ENCODE results near the gene PRDM7.

Gene PRDM7

GRCh38 chr16:90031931-90032673, 45.0 kb downstream of the PRDM7 start:
- no peaks in the 10 kb centered on the region for H3K4me1 ChIP-seq (ENCODE audit: insufficient read depth, poor library complexity, severe bottlenecking)
- TF ChIP-seq, protein P1, sequence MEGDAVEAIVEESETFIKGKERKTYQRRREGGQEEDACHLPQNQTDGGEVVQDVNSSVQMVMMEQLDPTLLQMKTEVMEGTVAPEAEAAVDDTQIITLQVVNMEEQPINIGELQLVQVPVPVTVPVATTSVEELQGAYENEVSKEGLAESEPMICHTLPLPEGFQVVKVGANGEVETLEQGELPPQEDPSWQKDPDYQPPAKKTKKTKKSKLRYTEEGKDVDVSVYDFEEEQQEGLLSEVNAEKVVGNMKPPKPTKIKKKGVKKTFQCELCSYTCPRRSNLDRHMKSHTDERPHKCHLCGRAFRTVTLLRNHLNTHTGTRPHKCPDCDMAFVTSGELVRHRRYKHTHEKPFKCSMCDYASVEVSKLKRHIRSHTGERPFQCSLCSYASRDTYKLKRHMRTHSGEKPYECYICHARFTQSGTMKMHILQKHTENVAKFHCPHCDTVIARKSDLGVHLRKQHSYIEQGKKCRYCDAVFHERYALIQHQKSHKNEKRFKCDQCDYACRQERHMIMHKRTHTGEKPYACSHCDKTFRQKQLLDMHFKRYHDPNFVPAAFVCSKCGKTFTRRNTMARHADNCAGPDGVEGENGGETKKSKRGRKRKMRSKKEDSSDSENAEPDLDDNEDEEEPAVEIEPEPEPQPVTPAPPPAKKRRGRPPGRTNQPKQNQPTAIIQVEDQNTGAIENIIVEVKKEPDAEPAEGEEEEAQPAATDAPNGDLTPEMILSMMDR (IDR thresholded peaks at IDR 0.05; ENCODE audit: poor library complexity, severe bottlenecking) = no peak
- H3K9me3 ChIP-seq (ENCODE audit: severe bottlenecking) = no peaks in the 10 kb centered on the region
- no peak overlapping the region for H3K27ac ChIP-seq (ENCODE audit: poor library complexity, severe bottlenecking)
- no peak for DNase-seq (ENCODE audit: low spot score)
- H3K36me3 ChIP-seq (ENCODE audit: low read depth) = peaks cover 63% of the 10 kb centered on the region
- ATAC-seq (ENCODE audit: low read depth) = no peak
- no peaks in the 10 kb centered on the region for H3K27me3 ChIP-seq (ENCODE audit: insufficient read depth, poor library complexity, severe bottlenecking)
- no peak overlapping the region for H3K4me3 ChIP-seq (ENCODE audit: severe bottlenecking)

DNA sequence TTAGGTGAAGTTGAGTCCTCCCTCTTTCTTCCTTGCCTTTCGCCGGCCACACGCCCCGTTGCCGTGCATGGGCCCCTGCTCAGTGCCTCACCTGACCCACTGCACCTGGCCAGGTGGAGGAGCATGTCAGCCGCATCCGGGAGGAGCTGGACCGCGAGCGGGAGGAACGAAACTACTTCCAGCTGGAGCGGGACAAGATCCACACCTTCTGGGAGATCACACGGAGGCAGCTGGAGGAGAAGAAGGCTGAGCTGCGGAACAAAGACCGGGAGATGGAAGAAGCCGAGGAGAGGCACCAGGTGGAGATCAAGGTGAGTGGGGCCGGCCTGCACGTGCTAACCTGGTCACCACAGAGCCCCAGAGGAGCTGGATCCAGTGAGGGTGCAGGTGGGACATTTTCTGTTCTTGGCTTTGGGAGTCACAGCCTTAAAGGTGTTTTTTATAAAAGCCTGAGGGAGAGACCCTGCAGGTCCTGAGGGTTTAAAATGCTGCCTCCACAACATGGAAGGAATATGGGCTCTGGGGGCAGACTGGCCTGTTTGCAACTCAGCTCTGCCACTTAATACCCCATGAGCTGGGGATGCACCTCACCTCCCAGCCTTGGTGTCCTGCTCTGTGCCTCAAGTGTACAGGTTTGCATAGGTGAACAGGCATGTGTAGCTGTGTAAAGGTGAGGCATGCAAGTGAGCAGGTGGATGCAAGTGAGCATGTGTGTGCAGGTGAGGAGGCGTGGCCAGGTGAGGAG, 45.8 kb downstream of the PRDM7 start:
- ATAC-seq (ENCODE audit: low read depth) = no peak
- H3K27ac ChIP-seq (ENCODE audit: poor library complexity, severe bottlenecking) = no peak overlapping the region

GRCh38 chr16:90028985-90029384, 48.1 kb downstream of the PRDM7 start:
- H3K27me3 ChIP-seq (ENCODE audit: insufficient read depth, poor library complexity, severe bottlenecking) = no peaks in the 10 kb centered on the region
- no peak overlapping the region for H3K4me3 ChIP-seq (ENCODE audit: severe bottlenecking)
- TF ChIP-seq, protein P1 (IDR thresholded peaks at IDR 0.05; ENCODE audit: poor library complexity, severe bottlenecking) = no peak
- ATAC-seq (ENCODE audit: low read depth) (no peak), DNase-seq (ENCODE audit: low spot score) (no peak)
- no peaks in the 10 kb centered on the region for H3K9me3 ChIP-seq (ENCODE audit: severe bottlenecking)
- H3K27ac ChIP-seq (ENCODE audit: poor library complexity, severe bottlenecking) = no peak overlapping the region
- H3K36me3 ChIP-seq (ENCODE audit: low read depth) = peaks cover 38% of the 10 kb centered on the region
- H3K4me1 ChIP-seq (ENCODE audit: insufficient read depth, poor library complexity, severe bottlenecking) = no peaks in the 10 kb centered on the region

More for the DNA sequence above, 45.8 kb downstream of the PRDM7 start:
- Histone ChIP-seq H3K27me3 (ENCODE audit: insufficient read depth, poor library complexity, severe bottlenecking) (no peaks in the 10 kb centered on the region), H3K9me3 (ENCODE audit: severe bottlenecking) (no peaks in the 10 kb centered on the region), H3K36me3 (ENCODE audit: low read depth) (peaks cover 56% of the 10 kb centered on the region), H3K4me1 (ENCODE audit: insufficient read depth, poor library complexity, severe bottlenecking) (no peaks in the 10 kb centered on the region), H3K4me3 (ENCODE audit: severe bottlenecking) (no peak overlapping the region)
- no peak for DNase-seq (ENCODE audit: low spot score)
- TF ChIP-seq, protein P1 (IDR thresholded peaks at IDR 0.05; ENCODE audit: poor library complexity, severe bottlenecking) = no peak

- TF ChIP-seq, protein P1 (IDR thresholded peaks at IDR 0.05; ENCODE audit: poor library complexity, severe bottlenecking) = no peak
- no peak for DNase-seq (ENCODE audit: low spot score)
- no peak for ATAC-seq (ENCODE audit: low read depth)
- H3K27ac ChIP-seq (ENCODE audit: poor library complexity, severe bottlenecking) = no peak overlapping the region
- H3K36me3 ChIP-seq (ENCODE audit: low read depth) = peaks cover 24% of the 10 kb centered on the region
- H3K9me3 ChIP-seq (ENCODE audit: severe bottlenecking) = no peaks in the 10 kb centered on the region
- H3K4me1 ChIP-seq (ENCODE audit: insufficient read depth, poor library complexity, severe bottlenecking) = no peaks in the 10 kb centered on the region
- H3K4me3 ChIP-seq (ENCODE audit: severe bottlenecking) = no peak overlapping the region
- H3K27me3 ChIP-seq (ENCODE audit: insufficient read depth, poor library complexity, severe bottlenecking) = no peaks in the 10 kb centered on the region
Measured at GRCh38 chr16:90027611-90028010, 49.5 kb downstream of the PRDM7 start.

All from RWPE2 (cell line).